ENCODE data around the gene GMPPA. TPM values are rescaled to one million over a fixed set of nuclear protein-coding genes. Genes with fewer than 3 reads are reported as not detected.

Gene GMPPA
- polyA plus RNA-seq, 3 donors = 27.5 to 39.9 (median 35.8) TPM

Other genes starting within 250 kb of the GMPPA start
- gene TUBA4B, start 245.6 kb upstream of the GMPPA start, polyA plus RNA-seq = not detected
- gene TUBA4A, start 245.0 kb upstream of the GMPPA start, polyA plus RNA-seq = 10 to 100 TPM; 20.5 to 39.3 (median 30.0) TPM
- 10 to 100 TPM; 51.6 to 78.9 (median 68.9) TPM for gene DNAJB2, start 219.5 kb upstream of the GMPPA start, polyA plus RNA-seq
- 10 to 100 TPM in 1 of 3 donors, under 1 TPM in 1, not detected in 1; 0.45 to 15.5 TPM for gene PTPRN, start 189.5 kb upstream of the GMPPA start, polyA plus RNA-seq
- not detected for gene RESP18, start 166.1 kb upstream of the GMPPA start, polyA plus RNA-seq
- gene DNPEP, start 111.0 kb upstream of the GMPPA start, polyA plus RNA-seq = 100 to 1,000 TPM in 1 of 3 donors, 10 to 100 TPM in 2; 43.8 to 100 (median 95.8) TPM
- 10 to 100 TPM; 18.9 to 35.8 (median 25.4) TPM for gene DES, start 80.5 kb upstream of the GMPPA start, polyA plus RNA-seq
- 10 to 100 TPM in 1 of 3 donors, 1 to 10 TPM in 2; 3.4 to 22.5 (median 6.8) TPM for gene SPEG, start 64.0 kb upstream of the GMPPA start, polyA plus RNA-seq
- gene ASIC4, start 15.6 kb downstream of the GMPPA start, polyA plus RNA-seq = under 1 TPM in 2 of 3 donors, not detected in 1; 0.02 to 0.11 TPM
- 100 to 1,000 TPM in 1 of 3 donors, 10 to 100 TPM in 2; 15.7 to 113 (median 21.8) TPM for gene CHPF, start 44.9 kb downstream of the GMPPA start, polyA plus RNA-seq
- gene TMEM198, start 45.1 kb downstream of the GMPPA start, polyA plus RNA-seq = 1 to 10 TPM; 2.3 to 9.5 (median 3.7) TPM
- gene OBSL1, start 72.6 kb downstream of the GMPPA start, polyA plus RNA-seq = 10 to 100 TPM; 64.3 to 87.8 (median 66.4) TPM
- 1 to 10 TPM in 1 of 3 donors, under 1 TPM in 2; 0.33 to 6.5 (median 0.56) TPM for gene INHA, start 73.4 kb downstream of the GMPPA start, polyA plus RNA-seq
- gene STK11IP, start 99.0 kb downstream of the GMPPA start, polyA plus RNA-seq = 10 to 100 TPM; 13.0 to 16.8 (median 15.7) TPM
- 10 to 100 TPM in 1 of 3 donors, 1 to 10 TPM in 2; 2.7 to 10.7 (median 3.5) TPM for gene SLC4A3, start 128.7 kb downstream of the GMPPA start, polyA plus RNA-seq

Measured in adipose tissue (tissue), 3 donors.